AG09319 (cell line): ENCODE results near the gene GAPDHS.

Source experiments
- DNase-seq: peaks from one replicate; pipeline ENCODE4 v3.0.0-alpha.2; 2010; ENCODE audit warnings: low read depth; ENCODE audit errors: extremely low read depth
- TF ChIP-seq, protein P1 (sequence below): IDR thresholded peaks from 2 replicates; pipeline ENCODE4 v1.5.1; 2011; ENCODE audit warnings: low read depth, mild to moderate bottlenecking, inconsistent platforms, low read length, moderate library complexity

Gene GAPDHS

DNA sequence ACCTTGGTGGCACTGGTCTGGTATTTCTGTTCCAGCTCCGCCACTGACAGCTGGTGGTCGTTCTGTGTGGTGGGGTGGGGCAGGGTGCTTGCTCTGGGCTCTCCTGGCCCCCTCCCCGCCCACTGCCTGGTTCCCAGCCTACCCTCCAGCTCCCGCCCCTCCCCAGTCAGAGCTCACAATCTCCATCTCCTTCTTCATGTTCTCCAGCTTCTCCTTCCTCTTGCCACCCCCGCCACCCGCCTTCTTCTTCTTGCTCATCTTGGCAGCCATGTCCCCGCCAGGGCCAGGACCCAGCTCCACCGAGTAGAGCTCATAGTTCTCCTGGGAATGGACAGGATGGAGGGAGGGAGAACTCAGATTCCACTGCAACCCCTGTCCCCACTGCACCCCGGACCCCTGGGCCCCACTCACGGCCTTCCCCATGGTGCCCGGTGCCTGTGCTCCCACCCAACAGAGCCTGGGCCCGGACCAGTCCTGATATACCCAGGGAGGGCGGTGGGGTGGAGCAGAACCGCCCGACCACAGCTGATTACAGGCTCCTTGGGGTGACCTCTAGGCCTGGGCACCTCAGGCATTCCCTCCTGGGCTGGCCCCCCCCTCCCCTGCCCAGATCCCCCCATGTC is 30.1 kb downstream of the GAPDHS start, which contains the start of gene ATP4A:
TSS of gene ATP4A (minus strand) at position 452 of the 623 bp plus-strand sequence. CDS start at position 423, 29 bp downstream.
- no peak for DNase-seq
- TF ChIP-seq, protein P1, sequence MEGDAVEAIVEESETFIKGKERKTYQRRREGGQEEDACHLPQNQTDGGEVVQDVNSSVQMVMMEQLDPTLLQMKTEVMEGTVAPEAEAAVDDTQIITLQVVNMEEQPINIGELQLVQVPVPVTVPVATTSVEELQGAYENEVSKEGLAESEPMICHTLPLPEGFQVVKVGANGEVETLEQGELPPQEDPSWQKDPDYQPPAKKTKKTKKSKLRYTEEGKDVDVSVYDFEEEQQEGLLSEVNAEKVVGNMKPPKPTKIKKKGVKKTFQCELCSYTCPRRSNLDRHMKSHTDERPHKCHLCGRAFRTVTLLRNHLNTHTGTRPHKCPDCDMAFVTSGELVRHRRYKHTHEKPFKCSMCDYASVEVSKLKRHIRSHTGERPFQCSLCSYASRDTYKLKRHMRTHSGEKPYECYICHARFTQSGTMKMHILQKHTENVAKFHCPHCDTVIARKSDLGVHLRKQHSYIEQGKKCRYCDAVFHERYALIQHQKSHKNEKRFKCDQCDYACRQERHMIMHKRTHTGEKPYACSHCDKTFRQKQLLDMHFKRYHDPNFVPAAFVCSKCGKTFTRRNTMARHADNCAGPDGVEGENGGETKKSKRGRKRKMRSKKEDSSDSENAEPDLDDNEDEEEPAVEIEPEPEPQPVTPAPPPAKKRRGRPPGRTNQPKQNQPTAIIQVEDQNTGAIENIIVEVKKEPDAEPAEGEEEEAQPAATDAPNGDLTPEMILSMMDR: no peak

DNA sequence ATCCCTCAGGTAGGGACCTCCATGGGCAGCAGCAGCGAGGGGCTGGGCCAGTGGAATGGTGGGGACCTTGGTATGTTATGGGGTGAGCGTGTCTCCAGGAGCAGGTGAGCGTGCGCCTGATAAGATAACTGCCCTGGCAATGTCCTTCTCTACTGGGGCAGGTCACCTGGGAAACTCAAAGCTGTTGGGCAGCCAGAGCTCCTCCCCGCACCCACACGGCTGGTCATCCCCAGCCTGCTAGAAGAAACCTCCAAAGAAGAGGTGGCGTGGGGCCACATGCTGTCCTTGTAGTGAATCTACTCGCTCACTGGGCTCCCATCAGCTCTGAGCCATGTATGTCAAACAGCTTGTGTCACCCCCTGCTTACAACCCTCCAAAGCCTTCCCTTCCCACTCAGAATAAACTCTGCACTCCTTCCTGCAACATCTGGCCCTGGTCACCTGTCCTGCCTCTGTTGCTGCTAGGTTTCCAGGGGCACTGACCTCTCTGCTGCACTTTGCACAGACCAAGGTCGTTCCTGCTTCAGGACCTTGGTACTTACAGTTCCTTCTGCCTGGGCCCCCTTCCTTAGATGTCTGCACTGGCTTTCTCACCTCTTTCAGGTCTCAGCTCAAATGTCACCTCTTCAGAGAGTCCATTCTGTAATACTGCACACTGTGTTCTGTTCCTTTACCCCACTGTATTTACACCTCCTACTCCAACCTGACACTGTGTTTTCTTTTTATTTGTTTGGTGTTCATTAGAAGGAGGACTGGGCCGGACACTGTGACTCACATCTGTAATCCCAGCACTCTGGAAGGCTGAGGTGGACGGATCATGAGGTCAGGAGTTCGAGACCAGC is 32.0 kb downstream of the GAPDHS start:
- TF ChIP-seq, protein P1: no peak
- DNase-seq: no peak

DNA sequence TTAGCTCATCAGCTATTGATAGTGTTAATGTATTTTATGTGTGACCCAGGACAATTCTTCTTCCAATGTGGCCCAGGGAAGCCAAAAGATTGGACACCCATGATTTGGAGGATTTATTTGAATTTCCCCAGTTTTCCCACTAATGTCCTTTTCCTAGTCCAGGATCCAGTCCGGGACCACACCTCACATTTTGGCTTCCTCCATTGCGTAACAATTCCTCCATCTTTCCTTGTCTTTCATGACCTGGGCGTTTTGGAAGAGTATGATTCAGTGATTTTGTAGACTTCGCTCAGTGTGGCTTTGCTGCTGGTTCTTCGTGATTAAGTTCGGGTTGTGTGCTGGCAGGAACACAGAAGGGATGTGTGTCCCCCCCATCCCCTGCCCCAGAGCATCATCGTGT is 33.5 kb downstream of the GAPDHS start:
- TF ChIP-seq, protein P1: no peak
- no peak for DNase-seq

DNA sequence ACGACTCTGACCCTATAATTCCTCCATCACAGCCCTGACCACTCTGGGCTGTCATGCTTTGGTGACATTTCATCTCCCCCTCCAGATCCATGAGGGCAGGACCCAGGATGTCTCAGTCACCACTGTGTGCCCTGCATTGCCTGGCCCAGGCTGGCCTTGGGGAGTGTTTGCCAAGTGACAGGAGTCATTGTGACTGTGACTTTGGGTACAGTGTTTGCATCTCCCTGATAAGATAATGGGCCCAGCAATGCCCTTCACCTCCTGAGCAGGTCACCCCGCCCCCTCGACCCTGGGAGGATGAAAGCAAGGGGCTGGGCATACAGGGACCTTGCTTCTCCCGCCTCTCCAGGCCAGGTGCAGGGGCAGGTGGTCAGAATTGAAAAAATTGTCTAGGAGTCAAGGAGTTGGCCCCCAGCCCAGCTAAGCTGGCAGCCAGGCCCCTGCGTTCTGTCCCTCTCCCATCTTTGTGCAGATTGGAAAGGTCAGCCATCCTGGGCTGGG is 36.1 kb downstream of the GAPDHS start:
- no peak for DNase-seq

DNA sequence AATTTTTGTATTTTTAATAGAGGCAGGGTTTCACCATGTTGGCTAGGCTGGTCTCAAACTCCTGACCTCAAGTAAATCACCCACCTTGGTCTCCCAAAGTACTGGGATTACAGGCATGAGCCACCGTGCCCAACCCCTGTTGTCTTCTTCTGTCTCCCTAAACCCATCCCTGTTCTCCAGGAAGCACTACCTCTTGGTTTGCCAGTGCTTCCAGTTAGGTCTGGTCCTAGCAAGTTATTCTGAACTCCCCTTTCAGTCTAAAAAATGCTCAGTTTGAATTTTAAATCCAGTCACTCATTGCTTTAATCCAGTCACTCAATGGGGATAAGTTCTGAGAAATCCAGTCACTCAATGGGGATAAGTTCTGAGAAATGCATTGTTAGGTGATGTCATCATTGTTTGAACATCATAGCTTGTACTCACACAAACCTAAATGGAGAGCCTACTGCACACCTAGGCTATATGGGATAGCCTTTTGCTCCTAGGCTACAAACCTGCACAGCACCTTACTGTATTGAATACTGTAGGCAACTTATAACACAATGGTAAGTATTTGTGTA is 38.2 kb downstream of the GAPDHS start:
- TF ChIP-seq, protein P1: no peak
- no peak for DNase-seq

More for the DNA sequence above, 36.1 kb downstream of the GAPDHS start:
- TF ChIP-seq, protein P1: no peak

DNA sequence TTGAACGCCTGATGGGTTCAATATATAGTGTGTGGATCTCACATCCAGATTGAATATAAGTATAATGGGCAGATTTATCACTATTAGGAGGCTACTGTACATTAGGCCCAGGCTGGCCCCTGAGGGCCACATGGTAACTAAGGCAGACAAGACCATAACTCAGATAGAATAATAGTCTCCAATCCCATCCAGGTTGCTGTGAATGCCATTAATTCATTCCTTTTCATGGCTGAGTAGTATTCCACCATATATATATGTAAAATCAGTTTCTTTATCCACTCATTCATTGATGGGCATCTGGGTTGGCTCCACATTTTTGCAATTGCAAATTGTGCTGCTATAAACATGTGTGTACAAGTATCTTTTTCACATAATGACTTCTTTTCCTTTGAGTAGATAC is 44.7 kb downstream of the GAPDHS start:
- DNase-seq: no peak
- TF ChIP-seq, protein P1: no peak

DNA sequence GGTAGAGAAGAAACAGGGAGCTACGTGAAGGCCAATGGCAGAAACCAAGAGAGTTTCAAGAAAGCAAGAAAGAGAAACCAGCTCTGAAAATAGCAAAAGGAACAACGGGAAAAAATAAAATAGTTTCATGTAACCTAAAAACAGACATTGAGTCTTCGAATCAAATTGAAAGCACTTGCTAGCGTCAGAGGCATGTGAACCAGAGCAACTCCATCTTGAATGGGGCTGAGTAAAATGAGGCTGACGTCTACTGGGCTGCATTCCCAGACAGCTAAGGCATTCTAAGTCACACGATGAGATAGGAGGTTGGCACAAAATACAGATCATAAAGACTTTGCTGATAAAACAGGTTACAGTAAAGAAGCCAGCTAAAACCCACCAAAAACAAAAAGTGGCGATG is 45.5 kb downstream of the GAPDHS start:
- TF ChIP-seq, protein P1: no peak
- DNase-seq: no peak
